ENCODE data around the gene KCNA3. TPM values are rescaled to one million over a fixed set of nuclear protein-coding genes. Genes with fewer than 3 reads are reported as not detected.
"Not testable (repeated sequence)": the region's sequence is repeated elsewhere in the genome, so short reads cannot be mapped to it uniquely, and the experiment has no call there.

KCNA3 gene
- total RNA-seq, 1 donor from 2014 or later = 0.47 TPM

- intact Hi-C loops (cut with micrococcal nuclease) = no loop called here
- ATAC-seq = no peak
Observed at GRCh38 chr1:110682898-110683297, 8.2 kb upstream of the KCNA3 start.

DNA sequence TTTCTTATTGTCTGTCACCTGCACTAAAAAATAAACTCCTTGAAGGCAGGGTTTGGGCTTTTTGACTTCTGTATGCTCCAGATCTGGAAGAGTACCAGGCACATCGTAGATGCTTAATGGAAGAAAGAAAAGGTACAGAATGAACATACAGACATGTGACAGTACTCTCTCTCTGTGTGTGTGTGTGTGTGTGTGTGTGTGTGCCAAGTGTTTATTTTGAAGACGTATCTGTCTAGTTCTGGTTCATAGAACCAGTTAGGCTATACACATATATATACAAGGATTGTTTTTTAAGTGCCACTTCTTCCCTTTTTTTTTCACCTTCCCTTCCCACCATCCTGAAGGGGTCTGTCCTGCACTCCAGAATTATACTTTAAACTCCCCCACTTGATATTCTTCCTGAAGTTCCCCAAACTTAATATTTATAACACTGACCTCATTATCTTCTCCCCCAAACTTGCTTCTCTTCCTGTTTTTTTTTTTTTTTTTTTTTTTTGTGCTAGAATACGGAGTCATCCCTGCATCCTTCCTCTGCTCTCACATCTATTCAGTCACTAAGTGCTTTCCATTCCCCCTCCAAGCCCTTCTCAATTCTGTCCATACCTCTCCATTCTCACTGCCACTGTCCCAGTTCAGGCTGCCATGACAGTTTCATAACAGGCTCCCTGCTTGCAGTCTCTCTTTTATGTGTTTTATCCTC is 5.4 kb upstream of the KCNA3 start:
- DNase-seq = no peak
- no peak for ATAC-seq
- intact Hi-C loops (cut with micrococcal nuclease) = no loop called here

More at GRCh38 chr1:110682898-110683297, 8.2 kb upstream of the KCNA3 start:
- DNase-seq = no peak

DNA sequence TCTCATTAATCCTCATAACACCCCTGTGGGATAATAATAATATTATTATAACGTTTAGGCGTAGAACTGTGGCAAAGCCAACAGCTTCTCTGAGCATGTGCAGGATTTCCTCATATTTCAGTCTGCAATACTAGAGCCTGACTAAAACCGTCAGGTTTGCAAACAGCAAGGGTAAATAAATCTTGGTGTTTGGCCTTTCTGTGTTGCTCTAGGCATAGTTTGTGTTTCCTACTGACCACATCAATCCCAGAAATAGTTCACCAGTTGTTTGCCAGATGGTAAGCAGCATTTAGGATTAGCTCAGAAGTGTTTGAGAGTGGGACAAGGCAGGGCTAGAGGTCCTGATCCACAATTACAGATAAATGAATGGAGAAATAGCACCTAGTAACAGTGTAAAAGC is 2.8 kb upstream of the KCNA3 start:
- no peak for DNase-seq
- ATAC-seq = no peak
- intact Hi-C loops (cut with micrococcal nuclease) = no loop called here

GRCh38 chr1:110676970-110677369 is 2.2 kb upstream of the KCNA3 start:
- ATAC-seq = no peak
- no peak for DNase-seq
- intact Hi-C loops (cut with micrococcal nuclease) = no loop called here

DNA sequence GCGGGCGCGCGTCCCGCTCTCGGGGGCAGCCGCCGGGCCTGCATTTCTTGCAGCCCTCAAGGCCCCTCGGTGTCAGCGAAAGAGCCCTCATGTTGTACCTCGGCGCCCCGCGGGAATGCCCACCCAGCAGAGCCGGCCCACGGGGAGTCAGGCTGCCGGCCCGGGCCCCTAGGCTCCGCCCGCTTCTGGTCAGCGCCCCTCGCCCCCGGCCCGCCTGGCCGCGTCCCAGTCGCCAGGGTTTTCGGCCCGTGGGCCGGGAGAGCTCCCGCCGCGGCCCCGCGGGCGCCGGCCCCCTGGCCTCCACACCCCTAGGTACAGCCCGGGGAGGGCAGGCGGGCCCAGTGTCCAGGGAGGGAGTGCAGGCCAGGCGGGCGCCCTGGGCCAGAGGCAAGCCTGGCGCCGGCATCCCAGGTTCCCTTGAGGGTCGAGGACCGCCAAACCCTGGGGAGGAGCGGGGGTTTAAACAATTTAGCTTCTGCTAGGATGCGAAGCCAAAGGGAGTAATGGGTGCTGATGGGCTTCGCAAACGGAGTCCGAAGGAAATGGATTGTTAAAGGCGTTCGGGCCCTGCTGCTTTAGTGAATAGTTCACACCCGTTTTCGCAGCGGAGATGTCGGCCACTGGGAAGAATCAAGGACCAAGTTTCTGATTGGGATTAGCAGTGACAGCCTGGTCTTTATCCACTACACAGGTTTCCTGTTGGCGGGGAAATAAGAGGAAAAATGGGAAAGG is 486 bp upstream of the KCNA3 start:
- intact Hi-C loops (cut with micrococcal nuclease) = no loop called here
- DNase-seq (peak; percentile 30), ATAC-seq (peak; percentile 54)

DNA sequence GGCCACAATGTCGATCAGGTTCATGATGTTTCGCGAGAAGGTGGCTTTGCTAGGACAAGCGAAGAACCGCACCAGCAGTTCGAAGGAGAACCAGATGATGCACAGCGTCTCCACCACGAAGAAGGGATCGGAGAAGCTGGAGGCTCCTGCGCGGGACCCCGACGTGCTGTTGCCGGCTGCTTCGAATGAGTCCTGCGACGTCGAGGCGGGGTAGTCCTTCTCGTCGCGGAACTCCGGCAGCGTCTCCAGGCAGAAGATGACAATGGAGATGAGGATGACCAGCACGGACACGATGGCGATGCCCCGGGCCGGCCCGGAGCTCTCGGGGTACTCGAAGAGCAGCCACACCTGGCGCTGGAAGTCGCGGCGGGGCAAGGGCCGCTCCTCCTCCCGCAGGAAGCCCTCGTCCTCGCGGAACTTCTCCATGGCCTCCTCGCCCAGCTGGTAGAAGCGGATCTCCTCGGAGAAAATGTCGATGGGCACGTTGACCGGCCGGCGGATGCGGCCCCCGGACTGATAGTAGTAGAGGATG is 869 bp downstream of the KCNA3 start:
- no peak for ATAC-seq
- intact Hi-C loops (cut with micrococcal nuclease) = no loop called here
- DNase-seq = no peak

GRCh38 chr1:110673197-110673701 is 1.5 kb downstream of the KCNA3 start:
- peak; percentile 20 for DNase-seq
- intact Hi-C loops (cut with micrococcal nuclease) = no loop called here
- no peak for ATAC-seq

DNA sequence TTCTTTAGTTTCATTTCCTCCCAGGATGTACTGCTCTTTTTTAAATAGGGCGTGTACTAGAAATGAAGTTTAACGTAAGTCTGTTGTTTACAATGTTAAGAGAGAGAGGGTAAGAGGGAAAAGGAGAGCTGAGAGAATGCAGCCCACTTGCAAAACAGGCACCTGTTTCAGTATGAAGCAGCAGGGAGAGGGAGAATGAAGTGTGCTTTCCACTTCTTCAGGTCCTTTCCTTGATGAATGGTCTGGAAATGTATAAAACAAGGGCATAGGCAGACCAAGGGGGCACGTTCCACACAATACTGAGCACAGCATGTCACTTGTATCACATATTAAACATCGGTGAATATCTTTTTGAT is 2.0 kb downstream of the KCNA3 start:
- intact Hi-C loops (cut with micrococcal nuclease) = no loop called here
- no peak for ATAC-seq
- no peak for DNase-seq

DNA sequence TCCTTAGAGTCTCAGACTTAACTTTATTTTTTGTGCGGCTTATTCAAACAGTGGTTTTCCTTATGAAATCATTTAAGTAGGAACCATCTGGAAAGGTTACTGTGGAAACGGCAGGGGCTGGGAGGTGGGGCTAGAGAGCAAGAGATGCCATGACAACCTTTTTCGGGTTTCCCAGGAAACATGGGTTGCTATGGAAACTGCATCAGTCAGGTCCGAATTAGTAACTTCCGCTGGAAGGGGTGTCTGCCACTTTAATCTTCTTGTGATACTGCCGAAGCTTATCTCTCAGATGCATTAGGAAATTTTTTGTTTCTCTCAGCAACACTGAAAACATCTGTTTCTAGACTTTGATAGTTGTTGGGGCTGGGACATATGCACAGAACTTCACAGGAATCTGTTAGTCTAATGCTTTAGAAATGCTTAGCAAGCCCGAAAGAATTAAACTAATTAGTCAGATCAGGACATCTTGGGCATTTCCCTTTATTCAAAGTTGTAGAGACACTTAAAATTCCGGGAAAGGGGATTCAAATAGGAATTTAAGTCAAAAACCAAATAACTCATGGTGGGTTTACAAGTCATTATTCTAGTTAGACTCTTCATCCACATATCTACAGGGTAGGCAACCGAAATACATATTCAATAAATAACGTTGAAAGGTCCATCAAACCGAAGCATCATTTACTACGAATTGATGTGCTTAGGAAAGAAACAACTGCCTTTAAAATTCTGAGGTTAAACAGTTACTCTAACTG is 2.6 kb downstream of the KCNA3 start:
- intact Hi-C loops (cut with micrococcal nuclease) = no loop called here
- ATAC-seq = no peak

DNA sequence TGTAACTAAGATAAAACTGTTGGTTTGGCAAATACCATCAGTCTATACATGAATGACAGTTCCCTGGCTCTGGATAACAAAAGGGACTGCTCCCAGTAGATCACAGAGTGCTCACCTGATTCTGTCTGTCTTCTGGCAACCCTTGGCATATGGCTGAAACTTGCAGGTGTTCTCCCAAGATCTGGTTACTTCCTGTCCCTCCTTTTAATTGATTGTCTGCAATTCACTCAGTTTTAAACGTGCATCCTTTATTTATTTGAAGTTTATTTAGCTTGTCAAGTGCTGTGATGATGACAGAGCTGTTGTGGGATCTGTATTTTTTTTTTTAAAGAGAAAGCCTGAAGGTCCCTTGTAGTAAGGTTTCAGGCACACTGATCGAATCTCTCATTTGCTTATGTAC is 3.4 kb downstream of the KCNA3 start:
- DNase-seq = no peak
- intact Hi-C loops (cut with micrococcal nuclease) = no loop called here
- ATAC-seq = no peak

More for the DNA sequence above, 2.6 kb downstream of the KCNA3 start:
- no peak for DNase-seq

DNA sequence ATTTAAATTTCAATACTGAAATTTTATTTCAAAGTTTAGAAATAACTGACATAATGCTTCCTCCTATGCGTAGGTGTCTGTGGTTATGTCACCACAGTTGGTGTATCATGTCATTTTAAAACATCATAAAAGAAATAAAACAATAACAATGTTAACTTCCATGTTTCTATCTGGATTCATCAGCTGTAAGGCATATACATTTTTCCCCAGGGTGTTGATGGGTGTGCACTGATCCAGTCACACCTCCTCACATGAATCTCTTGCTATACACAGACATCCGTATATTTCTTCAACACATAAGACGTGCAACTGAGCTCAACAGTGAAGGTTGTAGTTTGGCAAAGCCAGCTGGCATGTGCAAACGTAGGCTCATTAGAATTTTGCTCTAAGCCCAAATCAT is 6.2 kb downstream of the KCNA3 start:
- intact Hi-C loops (cut with micrococcal nuclease) = no loop called here
- no peak for DNase-seq
- no peak for ATAC-seq

- DNase-seq (no peak), ATAC-seq (no peak)
- intact Hi-C loops (cut with micrococcal nuclease) = no loop called here
Observed at GRCh38 chr1:110667776-110668175, 7.0 kb downstream of the KCNA3 start.

DNA sequence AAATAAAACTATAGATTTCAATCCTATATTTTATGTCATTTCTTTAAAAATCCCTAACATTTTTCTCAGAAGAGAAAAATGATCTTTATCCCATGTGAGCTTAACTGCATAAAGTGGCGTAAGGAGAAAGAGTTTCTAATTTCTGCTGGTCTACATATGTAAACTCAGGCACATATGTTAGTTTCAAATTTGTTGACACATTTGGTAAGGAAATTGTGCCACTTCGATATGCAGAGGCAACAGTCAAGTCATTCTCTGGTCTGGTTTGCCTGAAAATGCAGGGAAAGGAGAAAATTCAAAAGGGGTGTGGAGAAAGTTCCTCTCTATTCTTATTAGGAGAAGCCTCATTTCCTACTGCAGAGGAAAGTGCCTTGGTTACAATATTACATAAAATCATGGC is 11.5 kb downstream of the KCNA3 start:
- intact Hi-C loops (cut with micrococcal nuclease) = no loop called here
- DNase-seq (no peak), ATAC-seq (no peak)

GRCh38 chr1:110659559-110659958 is 15.2 kb downstream of the KCNA3 start:
- DNase-seq; intact Hi-C loops (cut with micrococcal nuclease); ATAC-seq: not testable (repeated sequence)

- intact Hi-C loops (cut with micrococcal nuclease) = no loop called here
- ATAC-seq (no peak), DNase-seq (no peak)
Observed at GRCh38 chr1:110657351-110657750, 17.4 kb downstream of the KCNA3 start.

DNA sequence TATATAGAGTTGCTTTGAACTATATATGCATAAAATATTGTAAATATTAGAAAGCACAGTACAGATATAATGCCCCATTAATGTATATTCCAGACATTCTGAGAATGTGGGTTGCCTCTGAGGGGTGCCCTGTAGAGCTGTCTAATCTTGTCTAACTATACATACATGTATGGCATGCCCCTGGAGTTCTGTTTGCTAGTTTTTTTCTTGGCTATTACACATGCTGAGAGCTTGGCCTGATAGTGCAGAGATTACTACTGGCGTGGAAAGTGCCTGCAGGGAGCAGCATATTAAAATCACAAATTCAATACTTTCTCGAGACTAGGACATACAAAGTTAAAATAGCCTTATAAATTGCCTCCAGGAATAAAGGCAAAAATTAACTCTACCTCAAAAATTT is 24.1 kb downstream of the KCNA3 start:
- no peak for DNase-seq
- intact Hi-C loops (cut with micrococcal nuclease) = no loop called here
- ATAC-seq = no peak

DNA sequence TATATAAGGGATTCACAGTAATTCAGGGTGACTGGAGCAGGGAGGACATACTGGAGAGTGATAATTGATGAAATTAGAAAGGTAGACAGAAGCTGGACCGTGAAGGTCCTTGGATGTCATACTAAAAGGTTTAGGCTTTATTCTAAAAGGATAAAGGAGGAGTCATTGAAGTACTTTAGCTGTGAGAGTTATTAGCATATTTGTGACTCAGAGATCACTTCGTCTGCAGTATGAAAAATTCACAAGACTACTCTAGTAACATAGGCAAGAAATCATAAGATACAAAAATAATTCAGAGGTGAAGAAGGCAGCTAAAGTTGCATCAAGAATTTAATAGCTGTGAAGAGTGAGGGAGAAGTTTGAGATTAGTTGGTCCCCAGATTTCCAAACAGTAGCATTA is 26.3 kb downstream of the KCNA3 start:
- intact Hi-C loops (cut with micrococcal nuclease) = no loop called here
- DNase-seq = no peak
- no peak for ATAC-seq

DNA sequence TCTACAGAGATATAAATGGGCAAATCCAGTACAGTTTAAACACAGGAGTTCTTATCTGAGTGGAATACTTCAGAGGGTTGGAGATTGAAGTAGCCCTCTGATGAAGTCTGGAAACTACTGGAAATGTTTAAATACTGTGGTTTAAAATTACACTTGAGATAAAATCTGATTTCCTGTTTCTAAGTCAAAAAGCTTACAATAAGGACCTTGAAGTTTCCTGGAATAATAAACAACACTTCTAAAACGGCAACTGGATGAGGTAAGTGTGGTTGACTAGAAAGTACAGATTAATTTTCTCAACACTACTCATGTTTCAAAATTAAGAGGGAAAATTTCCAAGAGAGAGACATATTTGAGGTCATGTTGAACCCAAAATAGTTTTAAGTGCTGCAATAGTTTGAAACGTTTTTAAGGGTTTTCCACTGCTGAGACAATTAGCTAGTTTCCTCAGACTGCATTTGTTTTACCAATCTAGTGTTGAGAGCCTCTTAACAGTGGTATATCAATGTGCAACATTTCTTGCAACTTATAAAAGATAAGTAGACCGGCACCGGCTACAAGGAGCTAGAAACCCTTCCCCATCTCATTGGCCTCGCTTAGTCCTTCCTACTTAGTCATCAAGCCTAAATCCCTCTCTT is 27.4 kb downstream of the KCNA3 start:
- ATAC-seq = peak; percentile 78
- DNase-seq = no peak
- intact Hi-C loops (cut with micrococcal nuclease) = no loop called here
